ENCODE data around the gene SLC25A42.

SLC25A42 gene

GRCh38 chr19:19051478-19052213, 12.1 kb upstream of the SLC25A42 start:
- DNase-seq, result no peak

- DNase-seq, result no peak
These were observed 10.9 kb upstream of the SLC25A42 start for GRCh38 chr19:19052921-19053320.

GRCh38 chr19:19053508-19054314, 10.1 kb upstream of the SLC25A42 start:
- no peak for DNase-seq

GRCh38 chr19:19054315-19054938, 9.4 kb upstream of the SLC25A42 start:
- no peak for DNase-seq

- DNase-seq, result no peak
These were observed 8.8 kb upstream of the SLC25A42 start for GRCh38 chr19:19054939-19055440.

GRCh38 chr19:19055701-19056100, 8.1 kb upstream of the SLC25A42 start:
- no peak for DNase-seq

- no peak for DNase-seq
These were observed 7.0 kb upstream of the SLC25A42 start for GRCh38 chr19:19056636-19057275.

- no peak for DNase-seq
These were observed 6.5 kb upstream of the SLC25A42 start for GRCh38 chr19:19057317-19057716.

- DNase-seq, result no peak
These were observed 6.1 kb upstream of the SLC25A42 start for GRCh38 chr19:19057720-19058119.

GRCh38 chr19:19059018-19059836, 4.6 kb upstream of the SLC25A42 start:
- no peak for DNase-seq

- DNase-seq, result no peak
These were observed 3.8 kb upstream of the SLC25A42 start for GRCh38 chr19:19059837-19060611.

GRCh38 chr19:19061506-19061905, 2.3 kb upstream of the SLC25A42 start:
- DNase-seq, result no peak

- no peak for DNase-seq
These were observed 1.2 kb upstream of the SLC25A42 start for GRCh38 chr19:19062454-19063182.

- DNase-seq, result no peak
These were observed 416 bp downstream of the SLC25A42 start for GRCh38 chr19:19064098-19064722.

GRCh38 chr19:19064811-19065745, 1.3 kb downstream of the SLC25A42 start:
- no peak for DNase-seq

- DNase-seq, result no peak
These were observed 3.7 kb downstream of the SLC25A42 start for GRCh38 chr19:19067276-19068072.

GRCh38 chr19:19068659-19069654, 5.2 kb downstream of the SLC25A42 start:
- no peak for DNase-seq

Measured in NCI-H2081 treated with DMSO at 0.1 percent for 48 hours (cell line).